Left hindlimb (tissue), 1 donor: ENCODE data around the gene ZNG1B.
"Not testable (repeated sequence)": the region's sequence is repeated elsewhere in the genome, so short reads cannot be mapped to it uniquely, and the experiment has no call there.

Experiments
- DNase-seq: peaks from one replicate; pipeline ENCODE4 v3.0.0-alpha.2; 2018

ZNG1B gene

DNA sequence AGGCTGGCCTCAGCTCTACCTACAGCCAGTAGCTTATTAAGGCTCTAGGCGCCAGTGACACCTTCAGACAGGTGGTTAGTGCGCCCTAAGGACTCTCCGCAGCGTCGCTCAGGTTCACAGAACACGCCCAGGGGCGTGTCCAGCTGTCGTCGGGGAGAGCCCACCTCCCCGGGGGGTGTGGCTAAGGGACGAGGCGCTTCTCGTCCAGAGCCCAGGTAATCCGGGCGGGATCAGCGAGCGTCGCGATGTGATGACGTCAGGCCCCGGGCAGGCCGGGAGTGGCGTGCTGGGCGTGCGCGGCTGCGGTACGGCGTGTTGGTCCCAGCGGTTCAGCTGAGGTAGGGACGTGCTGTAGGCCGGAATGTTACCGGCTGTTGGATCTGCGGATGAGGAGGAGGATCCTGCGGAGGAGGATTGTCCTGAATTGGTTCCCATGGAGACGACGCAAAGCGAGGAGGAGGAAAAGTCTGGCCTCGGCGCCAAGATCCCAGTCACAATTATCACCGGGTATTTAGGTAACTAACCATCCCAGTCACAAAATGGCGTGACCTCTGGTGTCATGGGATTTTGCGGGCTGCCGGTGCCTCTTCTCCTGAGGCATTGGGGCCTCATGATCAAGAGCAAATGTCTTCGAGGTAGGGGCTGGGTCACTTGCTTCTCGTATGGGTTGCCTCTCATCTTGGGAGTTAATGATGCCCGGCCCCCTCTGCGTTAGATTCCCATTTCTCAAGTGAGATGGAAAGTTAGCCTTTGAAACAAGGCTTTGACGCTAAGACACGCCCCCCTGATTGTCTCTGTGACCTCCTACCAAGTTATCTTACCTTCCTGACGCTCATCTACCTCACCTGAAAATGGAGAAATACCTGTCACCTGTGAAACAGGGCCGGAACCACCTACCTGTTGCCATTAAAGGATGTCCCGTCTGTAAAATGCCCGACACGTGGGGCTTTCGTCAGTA, at the start of gene ZNG1B:
TSS of gene ZNG1B (plus strand) at position 184 of the 958 bp plus-strand sequence. CDS start at position 362, 178 bp downstream.
- DNase-seq = peak; percentile 11

DNA sequence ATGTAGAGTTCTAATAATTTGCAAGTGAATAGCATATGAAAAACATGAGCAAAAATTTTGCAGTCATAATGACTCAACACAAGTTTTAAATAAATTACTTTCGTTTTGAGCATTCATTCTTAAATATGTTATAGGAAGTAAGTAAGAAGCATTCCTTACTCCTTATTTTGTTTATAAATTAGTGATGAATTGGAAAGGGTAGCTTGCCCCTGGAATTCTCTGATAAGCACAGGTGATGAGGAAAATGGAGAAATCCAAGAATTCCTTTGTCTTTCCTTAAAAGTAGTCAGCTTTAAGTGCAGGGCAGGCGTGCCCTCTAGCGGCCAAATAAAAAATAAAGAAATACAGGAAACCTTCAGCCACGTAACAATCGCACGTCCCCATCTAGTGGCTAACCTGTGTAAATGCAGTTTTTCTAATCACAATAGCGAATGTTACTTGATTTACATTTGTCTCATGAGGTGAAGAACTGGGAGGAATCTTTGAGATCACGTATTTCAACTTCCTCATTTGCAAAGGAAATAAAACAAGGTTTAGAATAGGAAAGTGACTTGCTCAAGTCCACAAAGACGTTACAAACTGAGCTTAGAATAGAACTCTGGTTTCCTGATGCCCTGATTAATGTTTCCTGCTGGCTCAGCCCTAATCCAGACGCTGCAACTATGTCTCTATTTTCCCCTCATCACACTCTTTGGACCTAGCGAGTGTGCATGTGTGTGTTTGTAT, 47.2 kb upstream of the ZNG1B start:
- DNase-seq = peak; percentile 50

DNA sequence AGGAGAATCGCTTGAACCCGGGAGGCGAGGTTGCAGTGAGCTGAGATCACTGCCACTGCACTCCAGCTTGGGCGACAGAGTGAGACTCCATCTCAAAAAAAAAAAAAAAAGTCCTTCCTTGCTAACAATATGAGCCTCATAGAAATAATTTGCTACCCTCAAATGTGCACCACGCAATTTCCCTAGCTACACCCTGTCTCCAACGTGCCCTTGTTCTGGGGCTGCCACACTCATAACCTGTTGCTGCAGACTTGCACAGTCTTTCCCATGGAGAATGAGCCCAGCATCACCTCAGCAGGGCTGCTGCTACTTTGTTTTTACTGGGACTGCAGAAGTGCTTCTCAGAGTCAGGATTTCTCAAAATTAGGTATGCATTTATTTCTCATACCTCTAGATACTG, 46.4 kb upstream of the ZNG1B start:
- no peak for DNase-seq

DNA sequence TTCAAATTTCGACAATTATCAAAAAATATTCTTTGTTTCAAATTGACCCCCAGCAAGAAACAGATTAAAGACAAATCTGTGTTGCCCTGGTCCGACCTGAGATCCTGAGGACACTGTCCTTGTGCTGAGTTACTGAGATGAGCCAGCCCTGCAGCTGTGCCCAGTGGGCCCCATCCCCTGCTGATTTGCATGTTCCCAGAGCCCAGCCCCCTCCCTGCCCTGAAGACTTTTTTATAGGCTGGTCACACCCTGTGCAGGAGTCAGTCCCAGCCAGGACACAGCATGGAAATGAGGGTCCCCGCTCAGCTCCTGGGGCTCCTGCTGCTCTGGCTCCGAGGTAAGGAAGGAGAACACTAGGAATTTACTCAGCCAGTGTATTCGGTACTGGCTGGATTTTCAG, 31.4 kb upstream of the ZNG1B start:
- DNase-seq = no peak

DNA sequence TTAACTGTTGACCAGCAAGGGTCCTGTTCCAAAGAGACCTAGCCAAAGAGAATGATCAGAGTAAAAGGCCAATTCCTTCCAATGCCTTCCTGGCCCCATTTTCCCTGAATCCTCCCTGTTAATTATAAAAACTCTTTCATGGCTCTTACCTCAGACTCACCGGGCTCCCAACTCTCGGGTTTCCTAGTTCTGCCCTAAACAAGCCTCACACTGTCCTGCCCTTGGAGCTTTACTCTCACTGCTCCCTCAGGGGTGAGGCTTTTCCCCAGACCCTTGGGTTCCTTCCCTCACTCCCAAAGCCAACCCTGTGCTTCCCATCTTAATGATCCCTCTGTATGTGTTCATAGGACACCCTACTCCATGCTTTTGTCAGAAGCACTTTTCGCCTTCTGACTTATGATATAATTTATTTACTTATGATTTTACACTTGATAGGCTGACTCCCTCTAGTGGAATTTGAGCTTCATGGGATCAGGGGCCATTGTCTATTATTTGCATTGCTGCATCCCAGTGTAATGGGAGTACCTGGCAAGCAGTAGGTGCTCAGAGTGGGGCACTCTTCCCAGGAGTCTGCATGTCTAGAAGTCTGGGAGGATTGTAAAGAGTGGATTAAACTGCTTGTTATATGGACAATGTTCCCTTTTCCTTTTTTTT, 29.9 kb upstream of the ZNG1B start:
- DNase-seq = no peak

DNA sequence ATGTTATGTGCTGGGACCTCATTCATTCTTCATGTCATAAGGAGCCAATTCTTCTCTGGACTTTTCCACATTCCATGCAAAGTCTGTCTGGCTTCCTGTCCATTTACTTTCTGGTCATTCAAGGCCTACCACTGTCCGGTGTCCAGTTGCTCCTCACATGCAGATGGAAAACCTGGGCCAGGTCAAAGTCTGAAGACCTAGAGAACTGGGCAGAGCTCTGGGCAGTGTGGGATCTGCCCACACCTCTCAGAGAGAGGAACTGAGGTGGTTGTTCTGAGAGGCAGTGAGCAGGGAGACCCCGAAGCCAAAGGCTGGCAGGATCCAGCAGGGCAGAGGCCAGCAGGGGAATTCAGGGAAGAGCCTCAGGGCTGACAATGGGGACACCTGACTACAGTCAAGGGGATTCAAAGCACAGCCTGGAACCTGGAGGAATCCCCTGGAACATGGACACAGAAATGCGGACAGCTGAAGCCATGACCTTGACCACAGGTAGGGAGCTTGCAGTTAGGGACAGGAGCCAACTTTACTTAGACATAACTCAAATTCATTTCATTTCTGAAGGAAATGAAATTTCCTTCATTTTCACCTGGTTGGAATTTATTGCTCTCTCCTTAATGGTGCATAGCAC, 25.7 kb upstream of the ZNG1B start:
- not testable (repeated sequence) for DNase-seq

DNA sequence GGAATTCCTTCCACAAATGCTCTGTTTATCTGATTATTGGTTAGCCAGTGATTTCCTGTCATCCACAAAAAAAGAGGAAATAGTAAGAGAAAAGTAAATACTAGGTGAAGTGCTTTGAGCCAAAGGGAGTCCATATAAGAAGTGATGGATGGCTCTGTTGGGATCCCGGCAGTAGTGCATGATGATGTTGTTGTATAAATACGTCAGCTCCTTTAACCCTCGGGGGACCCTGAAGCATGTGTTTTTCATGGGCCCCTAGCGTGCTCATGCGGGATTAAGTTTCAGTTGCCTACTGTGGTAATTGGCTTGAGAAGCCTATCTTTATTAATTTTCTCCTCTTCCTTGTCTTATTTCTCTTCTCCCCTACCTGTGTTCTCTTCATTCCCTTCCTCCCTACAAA, 24.7 kb upstream of the ZNG1B start:
- not testable (repeated sequence) for DNase-seq

DNA sequence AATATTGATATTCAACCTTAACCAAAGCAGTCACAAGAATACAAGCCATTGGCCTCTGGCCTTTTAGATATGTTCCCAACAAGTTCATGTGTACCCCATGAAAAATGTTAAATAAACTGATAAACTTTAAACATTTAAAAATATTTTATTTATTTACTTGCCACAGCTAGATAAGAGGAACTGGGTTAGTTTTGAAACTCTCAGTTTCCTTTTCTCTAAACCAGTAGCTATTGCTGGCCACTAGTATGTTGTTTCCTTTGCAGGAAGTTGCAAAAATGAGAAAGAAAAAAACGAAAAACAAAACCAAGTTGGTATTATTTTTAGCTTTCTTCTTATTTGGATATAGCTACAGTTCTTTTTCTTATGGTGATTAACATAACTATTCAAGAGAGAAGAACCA, 5.7 kb upstream of the ZNG1B start:
- not testable (repeated sequence) for DNase-seq

DNA sequence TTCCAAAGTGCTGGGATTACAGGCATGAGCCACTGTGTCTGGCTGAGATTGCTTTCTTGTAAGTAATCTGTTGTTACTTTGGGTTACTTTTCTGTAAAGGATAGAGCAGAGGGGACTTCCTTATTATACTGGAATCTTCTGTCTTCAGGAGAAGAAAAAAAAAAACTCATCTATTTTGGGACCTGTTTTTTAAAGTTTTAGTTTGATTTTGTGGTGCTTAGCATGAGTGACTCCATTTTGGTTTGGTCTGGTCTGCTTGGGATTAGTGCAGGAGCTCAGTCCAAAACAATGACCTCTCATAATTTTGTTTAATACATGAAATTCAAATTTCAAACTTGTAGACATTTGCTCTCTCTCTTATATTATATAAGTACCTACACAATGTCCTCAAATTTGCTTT, 4.0 kb upstream of the ZNG1B start:
- DNase-seq = not testable (repeated sequence)

DNA sequence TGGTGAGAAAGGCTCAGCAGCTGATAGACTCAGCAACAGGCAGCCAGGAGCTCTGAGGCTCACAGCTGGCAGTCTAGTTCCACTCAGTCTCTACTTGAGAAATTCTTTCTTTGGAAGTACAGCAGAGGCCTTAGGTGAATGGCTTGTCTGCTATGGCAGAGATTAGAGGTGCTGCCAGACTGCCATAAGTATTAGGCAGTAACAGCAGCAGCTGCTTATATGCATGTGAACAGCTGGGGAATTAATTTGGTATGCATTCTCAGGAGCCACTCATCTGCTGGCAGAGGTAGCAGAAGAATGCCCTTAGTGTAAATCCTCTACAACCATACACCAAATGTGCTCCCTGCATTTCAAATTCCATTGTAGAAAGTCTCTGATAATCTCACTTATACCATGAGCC, 28.3 kb downstream of the ZNG1B start:
- peak; percentile 3 for DNase-seq

DNA sequence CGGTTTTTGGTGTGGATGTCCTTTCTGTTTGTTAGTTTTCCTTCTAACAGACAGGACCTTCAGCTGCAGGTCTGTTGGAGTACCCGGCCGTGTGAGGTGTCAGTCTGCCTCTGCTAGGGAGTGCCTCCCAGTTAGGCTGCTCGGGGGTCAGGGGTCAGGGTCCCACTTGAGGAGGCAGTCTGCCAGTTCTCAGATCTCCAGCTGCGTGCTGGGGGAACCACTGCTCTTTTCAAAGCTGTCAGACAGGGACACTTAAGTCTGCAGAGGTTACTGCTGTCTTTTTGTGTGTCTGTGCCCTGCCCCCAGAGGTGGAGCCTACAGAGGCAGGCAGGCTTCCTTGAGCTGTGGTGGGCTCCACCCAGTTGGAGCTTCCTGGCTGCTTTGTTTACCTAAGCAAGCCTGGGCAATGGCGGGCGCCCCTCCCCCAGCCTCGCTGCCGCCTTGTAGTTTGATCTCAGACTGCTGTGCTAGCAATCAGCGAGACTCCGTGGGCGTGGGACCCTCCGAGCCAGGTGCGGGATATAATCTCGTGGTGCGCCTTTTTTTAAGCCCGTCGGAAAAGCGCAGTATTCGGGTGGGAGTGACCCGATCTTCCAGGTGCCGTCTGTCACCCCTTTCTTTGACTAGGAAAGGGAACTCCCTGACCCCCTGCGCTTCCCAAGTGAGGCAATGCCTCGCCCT, 39.3 kb downstream of the ZNG1B start:
- DNase-seq = peak; percentile 0

DNA sequence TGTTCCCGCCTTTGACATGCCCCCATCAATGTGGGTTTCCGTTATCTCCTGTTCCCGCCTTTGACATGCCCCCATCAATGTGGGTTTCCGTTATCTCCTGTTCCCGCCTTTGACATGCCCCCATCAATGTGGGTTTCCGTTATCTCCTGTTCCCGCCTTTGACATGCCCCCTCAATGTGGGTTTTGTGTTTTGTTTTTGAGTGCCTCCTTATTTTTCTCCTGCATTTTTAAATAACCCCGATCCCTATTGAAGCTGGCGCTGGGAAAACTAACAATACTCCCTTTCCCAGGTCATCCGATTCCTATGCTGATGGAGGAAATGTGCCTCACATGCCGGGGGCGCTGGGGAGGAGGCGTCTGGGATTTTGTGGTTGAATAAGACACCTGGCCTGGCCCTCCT, 59.0 kb downstream of the ZNG1B start:
- DNase-seq = not testable (repeated sequence)

DNA sequence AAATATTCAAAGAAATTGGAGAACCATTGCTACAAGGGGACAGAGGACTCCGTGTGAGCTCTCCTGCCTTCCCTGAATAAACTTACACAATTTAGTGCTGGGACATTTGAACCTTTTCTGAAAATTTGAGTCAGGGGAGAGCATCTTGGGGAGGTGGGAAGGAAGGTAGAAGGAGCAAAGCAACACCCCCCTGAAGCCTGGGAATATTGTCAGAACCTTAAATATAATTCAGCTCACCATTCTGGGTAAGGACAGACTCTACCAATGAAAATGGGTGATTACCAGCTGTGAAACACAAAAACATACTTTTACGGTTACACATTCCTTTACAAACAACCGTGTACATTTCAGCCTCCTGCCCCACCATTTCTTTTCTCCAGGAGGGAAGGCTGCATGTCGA, 60.9 kb downstream of the ZNG1B start, which contains the start of gene FOXD4L1:
TSS of gene FOXD4L1 (plus strand) at position 301 of the 400 bp plus-strand sequence. CDS start 592 bp downstream, outside the sequence.
- DNase-seq = not testable (repeated sequence)

DNA sequence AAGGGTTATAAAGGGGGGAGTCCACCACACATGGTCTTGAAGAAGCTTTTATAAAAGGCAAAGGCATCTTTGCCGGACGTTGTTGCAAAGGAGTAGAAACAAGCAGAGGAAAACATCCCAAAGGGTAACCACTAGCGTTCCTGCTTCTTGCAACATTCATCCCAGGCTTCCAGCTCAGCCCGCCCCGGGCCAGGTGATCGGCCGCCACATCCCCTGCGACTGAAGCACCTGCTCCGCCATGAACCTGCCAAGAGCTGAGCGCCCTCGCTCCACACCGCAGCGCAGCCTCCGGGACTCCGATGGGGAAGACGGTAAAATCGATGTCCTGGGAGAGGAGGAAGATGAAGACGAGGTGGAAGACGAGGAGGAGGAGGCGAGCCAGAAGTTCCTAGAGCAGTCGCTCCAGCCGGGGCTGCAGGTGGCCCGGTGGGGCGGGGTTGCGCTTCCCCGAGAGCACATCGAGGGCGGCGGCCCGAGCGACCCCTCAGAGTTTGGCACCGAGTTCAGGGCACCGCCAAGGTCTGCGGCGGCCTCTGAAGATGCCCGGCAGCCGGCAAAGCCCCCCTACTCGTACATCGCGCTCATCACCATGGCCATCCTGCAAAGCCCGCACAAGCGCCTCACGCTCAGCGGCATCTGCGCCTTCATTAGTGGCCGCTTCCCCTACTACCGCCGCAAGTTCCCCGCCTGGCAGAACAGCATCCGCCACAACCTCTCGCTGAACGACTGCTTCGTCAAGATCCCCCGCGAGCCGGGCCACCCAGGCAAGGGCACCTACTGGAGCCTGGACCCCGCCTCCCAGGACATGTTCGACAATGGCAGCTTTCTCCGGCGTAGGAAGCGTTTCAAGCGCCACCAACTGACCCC, 61.8 kb downstream of the ZNG1B start:
- DNase-seq = not testable (repeated sequence)

DNA sequence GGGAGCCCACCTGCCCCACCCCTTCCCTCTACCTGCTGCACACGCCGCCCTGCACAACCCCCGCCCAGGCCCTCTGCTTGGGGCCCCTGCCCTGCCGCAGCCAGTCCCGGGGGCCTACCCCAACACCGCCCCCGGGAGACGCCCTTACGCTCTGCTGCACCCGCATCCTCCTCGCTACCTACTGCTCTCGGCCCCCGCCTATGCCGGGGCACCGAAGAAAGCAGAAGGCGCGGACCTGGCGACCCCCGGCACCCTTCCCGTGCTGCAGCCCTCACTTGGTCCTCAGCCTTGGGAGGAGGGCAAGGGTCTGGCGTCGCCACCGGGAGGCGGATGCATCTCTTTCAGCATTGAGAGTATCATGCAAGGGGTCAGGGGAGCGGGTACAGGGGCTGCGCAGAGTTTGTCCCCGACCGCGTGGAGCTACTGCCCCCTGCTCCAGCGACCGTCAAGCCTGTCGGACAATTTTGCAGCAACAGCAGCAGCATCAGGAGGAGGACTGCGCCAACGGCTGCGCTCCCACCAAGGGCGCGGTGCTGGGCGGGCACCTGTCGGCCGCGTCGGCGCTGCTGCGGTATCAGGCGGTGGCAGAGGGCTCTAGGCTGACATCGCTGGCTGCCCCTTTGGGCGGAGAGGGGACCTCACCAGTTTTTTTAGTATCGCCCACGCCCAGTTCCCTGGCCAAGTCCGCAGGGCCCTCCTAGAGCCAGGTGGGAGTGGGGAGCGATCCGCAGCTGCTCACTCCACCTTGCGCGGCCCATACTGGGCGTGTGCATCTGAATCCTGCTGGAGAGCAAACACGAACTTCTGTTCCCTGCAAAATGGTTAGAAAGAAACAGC, 62.6 kb downstream of the ZNG1B start:
- not testable (repeated sequence) for DNase-seq

DNA sequence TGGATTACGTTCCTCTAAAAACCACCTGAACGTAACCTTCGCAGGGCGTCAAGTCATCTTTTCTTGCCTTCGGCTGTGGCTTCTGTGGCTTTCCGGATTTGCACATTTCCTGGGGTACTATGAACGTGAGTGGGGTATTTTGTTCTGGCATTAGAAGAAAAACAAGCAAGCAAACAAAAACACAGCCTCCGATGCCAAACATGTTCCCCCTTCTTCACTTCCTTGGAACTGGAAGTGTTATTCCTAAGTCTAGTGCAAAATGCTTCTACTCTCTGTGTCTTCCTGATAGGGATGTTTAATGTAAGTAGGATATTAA, 63.2 kb downstream of the ZNG1B start:
- not testable (repeated sequence) for DNase-seq

DNA sequence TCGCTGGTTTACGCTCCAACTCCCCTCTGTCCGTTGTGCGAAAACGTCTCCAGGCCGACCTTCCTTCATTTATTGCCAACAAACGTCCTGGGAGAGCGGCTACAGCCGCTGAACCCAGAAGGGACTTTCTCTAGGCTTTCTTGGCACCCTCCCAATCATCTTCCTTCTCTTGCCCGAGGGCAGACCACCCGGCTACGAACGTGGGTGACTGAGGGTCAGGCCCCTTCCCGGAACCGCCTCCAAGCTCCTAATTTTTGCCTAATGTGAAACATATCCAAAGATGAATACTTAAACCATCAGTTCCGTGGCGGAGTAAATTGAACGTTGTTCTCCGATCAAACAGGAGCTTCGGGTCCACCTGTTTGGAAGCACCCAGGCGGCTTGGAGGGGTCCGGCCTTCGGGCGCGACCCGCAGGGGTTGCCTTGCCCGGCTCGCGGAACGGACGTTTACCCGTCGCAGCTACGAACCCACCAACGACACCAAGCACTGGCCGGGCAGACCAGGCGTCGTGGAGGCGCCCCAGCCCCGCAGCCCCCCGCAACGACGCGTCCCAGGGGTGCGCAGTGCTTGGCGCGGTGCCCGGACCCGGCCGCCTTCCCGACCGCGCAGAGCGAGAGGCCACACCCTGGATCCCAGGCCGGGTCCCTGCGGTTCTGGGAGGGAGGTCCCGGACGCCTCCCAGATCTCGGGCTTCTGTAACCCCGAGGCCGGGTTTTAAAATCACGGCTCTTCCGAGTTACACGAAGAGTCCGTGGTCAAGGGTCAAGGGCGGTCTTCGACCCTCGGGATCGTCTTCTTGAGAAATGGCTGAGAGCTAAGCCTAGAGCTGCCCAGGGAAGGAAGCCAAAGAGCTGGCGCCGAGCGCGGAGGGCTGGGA, 65.0 kb downstream of the ZNG1B start:
- peak; percentile 33 for DNase-seq

DNA sequence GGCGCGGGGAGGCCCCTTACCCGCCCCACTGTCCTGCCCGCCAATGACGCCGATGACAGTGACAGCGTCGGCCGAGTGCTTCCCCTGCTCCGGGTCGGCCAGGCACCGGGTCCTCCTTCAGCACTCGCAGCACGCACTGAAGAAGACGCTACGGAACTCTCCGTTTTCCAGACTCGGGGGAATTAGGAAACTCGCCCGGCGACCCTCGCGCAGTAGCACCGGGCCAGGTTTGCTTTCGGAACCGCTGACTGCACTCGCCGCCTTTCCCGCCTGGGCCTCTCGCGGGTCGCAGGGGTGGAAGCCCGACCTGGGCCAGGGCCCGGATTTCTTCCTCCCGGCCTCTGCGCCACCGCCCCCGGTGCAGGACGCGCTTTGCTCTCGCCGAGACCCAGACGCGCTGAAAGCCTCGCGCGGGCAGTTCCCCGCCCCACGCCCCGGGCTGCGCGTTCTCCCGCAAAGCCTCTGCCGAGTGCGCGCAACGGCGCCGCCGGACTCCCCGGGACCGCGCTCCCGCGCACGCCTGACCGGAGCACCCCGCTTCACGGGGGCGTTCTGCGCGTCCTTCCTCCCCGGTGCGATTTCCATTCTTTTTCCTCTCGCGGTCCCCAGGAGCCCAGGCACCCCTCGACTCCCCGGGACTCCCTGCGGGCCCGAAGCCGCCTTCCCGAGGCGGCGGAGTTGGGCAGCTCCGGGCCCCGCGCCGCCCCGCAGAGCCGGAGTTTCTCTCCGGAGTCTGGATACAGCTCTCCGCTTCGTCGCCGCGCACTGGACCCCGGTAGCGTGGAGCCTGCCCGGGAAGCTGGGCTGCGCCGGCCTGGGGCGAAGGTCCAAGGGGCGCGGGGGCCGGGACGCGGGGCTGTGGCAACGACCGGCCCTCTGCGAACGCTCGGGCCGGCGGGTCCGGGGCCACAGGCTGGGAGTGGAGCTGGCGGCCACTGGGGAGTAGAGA, 65.9 kb downstream of the ZNG1B start:
- peak; percentile 47 for DNase-seq
